GM11168 (cell line): ENCODE results near the gene PREX1.

Experiments used
- in situ Hi-C: fragments of 300-500 bp; cut with MboI; formaldehyde crosslinking; loops from one replicate; pipeline ENCODE4 v1.12.0; 2022; ENCODE audit warnings: low sequenced_read_pairs; ENCODE audit not compliant: unreplicated experiment

The PREX1 gene

GRCh38 chr20:48648482-48649051, 179.2 kb downstream of the PREX1 start:
- in situ Hi-C loops, result no loop called here

GRCh38 chr20:48647858-48648257, 179.9 kb downstream of the PREX1 start:
- in situ Hi-C loops, result no loop called here

- in situ Hi-C loops, result no loop called here
These were observed 182.1 kb downstream of the PREX1 start for GRCh38 chr20:48645666-48646065.

- in situ Hi-C loops, result no loop called here
These were observed 183.4 kb downstream of the PREX1 start for GRCh38 chr20:48644286-48644828.

DNA sequence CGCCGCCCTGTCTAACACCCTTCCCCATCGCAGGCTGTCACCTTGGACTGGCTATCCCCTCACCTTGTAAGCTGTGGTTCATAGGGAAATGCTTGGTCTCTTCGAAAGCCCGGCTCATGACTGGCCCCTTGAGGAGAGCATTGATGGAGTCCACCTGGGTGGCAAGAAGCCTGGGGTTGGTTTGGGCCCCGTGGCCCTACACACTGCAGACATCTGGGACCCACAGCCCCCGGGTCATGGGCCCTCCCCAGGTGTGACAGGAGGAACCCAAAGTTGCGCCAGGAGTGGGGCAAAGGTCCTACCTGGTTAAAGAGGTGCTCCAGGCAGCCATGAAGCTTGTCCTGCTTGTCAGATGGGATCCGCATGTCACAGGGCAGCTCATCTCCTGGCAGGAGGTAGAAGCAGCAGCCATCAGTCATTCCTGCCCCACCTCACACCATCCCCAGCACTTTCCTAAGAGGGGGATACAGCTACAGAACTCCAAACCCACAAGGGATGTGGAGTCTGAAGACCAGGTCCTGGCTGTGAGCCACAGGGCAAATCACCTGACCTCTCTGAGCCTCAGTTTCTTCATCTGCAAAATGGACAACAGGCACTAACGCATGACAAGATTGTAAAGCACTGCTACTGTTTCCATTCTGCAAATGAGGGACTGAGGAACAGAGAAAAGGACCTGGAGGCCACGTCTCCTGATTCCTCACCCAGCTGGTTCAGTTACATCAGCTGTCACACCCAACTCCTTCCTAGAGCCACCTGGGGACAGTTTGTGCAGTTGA, 185.5 kb downstream of the PREX1 start:
- in situ Hi-C loops, result no loop called here

DNA sequence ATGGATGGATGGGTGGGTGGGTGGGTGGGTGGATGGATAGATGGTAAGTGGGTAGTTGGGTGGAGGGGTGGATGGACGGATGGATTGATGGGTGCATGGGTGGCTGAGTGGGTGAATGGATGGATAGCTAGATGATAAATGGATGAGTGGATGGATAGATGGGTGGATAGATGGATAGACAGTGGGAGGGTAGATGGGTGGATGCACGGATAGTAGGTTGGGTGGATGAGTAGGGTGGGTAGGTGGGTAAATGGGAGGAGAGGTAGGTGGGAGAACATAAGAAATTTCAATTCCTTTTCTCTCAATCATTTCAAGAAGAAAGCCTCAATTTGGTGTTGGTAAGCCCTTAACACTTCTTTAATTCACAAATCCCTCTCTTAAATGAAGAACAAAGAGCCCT, 186.9 kb downstream of the PREX1 start:
- in situ Hi-C loops, result no loop called here

- in situ Hi-C loops, result no loop called here
These were observed 187.9 kb downstream of the PREX1 start for GRCh38 chr20:48639899-48640298.

DNA sequence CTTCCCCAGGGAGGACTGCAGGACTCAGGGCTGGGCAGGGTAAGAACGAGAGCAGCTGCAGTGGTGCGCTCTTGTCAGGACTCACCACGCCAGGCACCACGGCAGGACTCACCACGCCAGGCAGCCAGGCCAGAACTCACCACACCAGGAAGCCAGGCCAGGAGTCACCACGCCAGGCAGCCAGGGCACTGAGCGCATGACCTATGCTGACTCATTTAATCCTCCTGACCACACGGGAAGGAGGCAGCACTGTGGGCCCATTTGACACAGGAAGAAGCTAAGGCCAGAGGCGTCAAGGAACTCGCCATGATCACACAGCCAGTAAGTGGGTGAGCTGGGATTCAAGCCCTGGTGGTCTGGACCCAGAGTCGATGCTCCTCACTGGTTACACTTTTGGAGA, 189.3 kb downstream of the PREX1 start:
- in situ Hi-C loops, result no loop called here

DNA sequence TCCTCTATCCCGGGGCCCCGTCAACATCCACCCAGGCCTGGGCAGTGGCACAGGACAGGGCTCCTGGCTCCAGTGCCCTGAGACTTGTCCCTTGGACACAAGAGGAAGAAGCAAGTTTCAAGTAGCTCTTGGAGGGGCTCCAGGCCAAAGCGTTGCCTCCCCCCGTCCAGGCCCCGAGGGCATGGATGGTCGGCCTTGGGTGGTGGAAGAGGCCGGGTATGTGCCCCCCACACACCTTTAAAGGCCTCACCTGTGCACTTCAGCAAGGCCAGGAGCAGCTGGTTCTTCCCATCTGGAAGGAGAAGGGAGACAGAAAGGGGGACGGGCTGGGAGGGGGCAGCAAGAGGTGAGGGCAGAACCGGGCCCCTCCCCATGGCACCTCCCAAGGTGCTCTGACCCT, 190.3 kb downstream of the PREX1 start:
- in situ Hi-C loops, result no loop called here

DNA sequence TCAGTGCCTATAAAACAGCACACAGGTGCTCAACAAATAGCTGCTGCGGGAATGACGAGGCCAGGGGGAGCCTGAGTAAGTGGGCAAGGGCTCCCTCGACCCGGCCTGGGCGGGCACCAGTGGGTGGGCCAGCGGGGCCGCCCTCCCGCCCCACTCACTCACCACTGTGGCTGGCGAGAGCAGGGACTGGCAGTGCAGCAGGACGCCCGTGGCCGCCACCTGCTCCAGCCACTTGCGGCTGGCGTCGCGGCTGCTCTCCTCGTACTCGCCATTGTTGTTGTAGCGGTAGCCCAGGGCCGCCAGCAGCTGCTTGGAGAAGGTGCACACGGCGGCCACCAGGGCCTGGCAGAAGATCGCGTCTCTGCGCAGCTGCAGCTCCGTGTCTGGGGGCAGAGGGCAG, 191.5 kb downstream of the PREX1 start:
- in situ Hi-C loops, result no loop called here

DNA sequence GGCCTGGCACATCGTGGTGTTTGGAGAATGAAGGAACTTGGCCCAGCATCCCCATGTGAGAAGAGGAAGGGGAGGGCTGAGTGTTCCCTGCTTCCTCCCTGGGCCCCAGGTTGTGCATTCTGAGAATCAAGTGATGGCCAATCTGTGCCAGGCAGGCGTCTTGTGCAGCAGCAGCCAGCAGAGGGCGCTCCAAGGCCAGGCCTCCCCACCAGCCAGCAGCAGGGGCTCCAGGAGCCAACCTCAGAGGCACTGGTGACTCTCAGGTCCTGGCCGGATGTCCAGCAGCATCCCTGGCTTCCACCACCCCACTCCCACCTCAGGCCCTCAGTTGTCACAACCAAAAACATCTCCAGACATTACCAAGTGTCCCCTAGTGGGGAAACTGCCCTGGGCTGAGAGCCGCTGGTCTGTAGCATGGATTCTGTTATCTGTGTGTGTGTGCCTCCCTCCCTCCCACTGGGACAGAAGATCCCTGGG, 192.0 kb downstream of the PREX1 start:
- in situ Hi-C loops, result no loop called here

DNA sequence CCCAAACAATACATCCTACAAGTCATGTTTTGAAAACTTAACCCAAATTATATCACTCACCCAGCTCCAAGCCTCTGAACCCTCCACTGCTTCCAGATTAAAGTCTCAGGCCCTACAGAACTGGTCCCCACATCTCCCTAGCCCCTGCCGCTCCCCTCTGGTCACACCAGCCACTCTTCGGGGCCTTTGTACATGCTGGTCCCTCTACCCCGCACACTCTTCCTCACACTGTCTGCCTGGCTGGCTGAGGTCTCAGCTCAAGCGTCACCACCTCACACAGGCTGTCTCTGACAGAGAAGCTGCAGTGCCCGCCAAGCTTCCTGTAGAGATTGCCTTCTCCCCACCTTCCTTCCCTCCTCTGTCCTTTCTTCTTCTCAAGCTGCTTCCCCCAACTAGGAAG, 192.4 kb downstream of the PREX1 start:
- in situ Hi-C loops, result no loop called here

GRCh38 chr20:48634641-48635040, 193.2 kb downstream of the PREX1 start:
- in situ Hi-C loops, result no loop called here

GRCh38 chr20:48633620-48634257, 194.1 kb downstream of the PREX1 start:
- in situ Hi-C loops, result no loop called here

GRCh38 chr20:48632825-48633619, 194.8 kb downstream of the PREX1 start:
- in situ Hi-C loops, result no loop called here

DNA sequence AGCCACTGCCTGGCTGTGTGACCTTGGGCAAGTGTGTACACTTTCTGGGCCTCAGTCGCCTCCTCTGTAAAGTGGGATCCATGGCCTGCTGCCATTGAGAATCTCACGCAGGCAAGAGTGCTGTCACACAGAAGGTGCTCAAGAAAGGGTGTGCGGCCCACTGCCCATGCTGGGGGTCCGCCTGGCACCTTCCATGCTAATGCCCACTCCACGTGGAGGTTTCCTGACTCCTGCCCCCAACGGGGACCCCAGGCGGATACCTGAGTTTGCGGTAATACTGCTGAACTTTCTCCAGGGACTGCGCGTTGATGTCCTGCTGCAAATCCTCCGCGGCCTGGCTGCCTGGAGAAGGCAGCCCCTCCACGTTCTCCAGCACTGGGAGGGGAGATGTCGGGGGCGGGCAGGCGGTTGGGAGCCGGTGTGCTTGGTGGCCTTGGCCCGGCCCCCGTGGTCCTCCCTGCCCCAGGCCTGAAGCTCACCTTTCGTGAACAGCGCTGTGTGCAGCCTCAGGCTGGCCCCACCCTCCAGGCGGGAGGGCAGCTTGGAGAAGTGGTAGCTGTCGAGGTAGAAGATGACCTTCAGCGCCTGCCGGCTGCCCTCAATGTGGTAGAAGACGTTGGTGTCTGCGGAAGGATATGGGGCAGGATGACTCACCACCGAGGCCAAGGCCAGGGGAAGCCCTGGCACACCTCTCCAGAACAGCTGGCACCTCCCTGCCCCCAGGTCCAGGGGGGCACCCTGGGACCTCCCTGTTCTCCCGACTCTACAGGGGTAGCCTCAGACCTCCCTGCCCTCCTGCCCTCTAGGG, 195.6 kb downstream of the PREX1 start:
- in situ Hi-C loops, result no loop called here

- in situ Hi-C loops, result no loop called here
These were observed 196.4 kb downstream of the PREX1 start for GRCh38 chr20:48631114-48632016.

- in situ Hi-C loops, result no loop called here
These were observed 197.3 kb downstream of the PREX1 start for GRCh38 chr20:48630342-48631075.
